HG03060 (cell line): Measurements from ENCODE around the gene GNAL.
"Not testable (repeated sequence)": the region's sequence is repeated elsewhere in the genome, so short reads cannot be mapped to it uniquely, and the experiment has no call there.

ENCODE experiments used
- ATAC-seq: cut with Tn5 transposase; IDR thresholded peaks from one replicate; pipeline ENCODE4 v1.9.1; 2021; ENCODE audit warnings: low read depth, moderate number of reproducible peaks; ENCODE audit not compliant: unreplicated experiment

The GNAL gene

GRCh38 chr18:11668441-11669169, 20.5 kb upstream of the GNAL start:
- ATAC-seq = no peak

- ATAC-seq = no peak
These were observed 19.7 kb upstream of the GNAL start for GRCh38 chr18:11669271-11669947.

GRCh38 chr18:11669948-11670275, 19.2 kb upstream of the GNAL start:
- no peak for ATAC-seq

- no peak for ATAC-seq
These were observed 17.9 kb upstream of the GNAL start for GRCh38 chr18:11671156-11671555.

- ATAC-seq = no peak
These were observed 16.9 kb upstream of the GNAL start for GRCh38 chr18:11672198-11672597.

- ATAC-seq = no peak
These were observed 16.1 kb upstream of the GNAL start for GRCh38 chr18:11672846-11673454.

- ATAC-seq = no peak
These were observed 15.5 kb upstream of the GNAL start for GRCh38 chr18:11673560-11673959.

GRCh38 chr18:11674119-11674518, 14.9 kb upstream of the GNAL start:
- ATAC-seq = no peak

GRCh38 chr18:11676386-11676785, 12.7 kb upstream of the GNAL start:
- no peak for ATAC-seq

GRCh38 chr18:11676867-11677266, 12.2 kb upstream of the GNAL start:
- no peak for ATAC-seq

- ATAC-seq = no peak
These were observed 10.9 kb upstream of the GNAL start for GRCh38 chr18:11678211-11678610.

- ATAC-seq = no peak
These were observed 853 bp downstream of the GNAL start for GRCh38 chr18:11689669-11690565.

GRCh38 chr18:11690660-11691059, 1.6 kb downstream of the GNAL start:
- ATAC-seq = not testable (repeated sequence)

- no peak for ATAC-seq
These were observed 6.7 kb downstream of the GNAL start for GRCh38 chr18:11695736-11696135.

- ATAC-seq = no peak
These were observed 7.4 kb downstream of the GNAL start for GRCh38 chr18:11696451-11696850.

GRCh38 chr18:11700876-11701275, 11.8 kb downstream of the GNAL start:
- no peak for ATAC-seq

- ATAC-seq = no peak
These were observed 21.5 kb downstream of the GNAL start for GRCh38 chr18:11710578-11710977.

GRCh38 chr18:11713756-11714155, 24.7 kb downstream of the GNAL start:
- no peak for ATAC-seq

- no peak for ATAC-seq
These were observed 25.3 kb downstream of the GNAL start for GRCh38 chr18:11714244-11714918.

GRCh38 chr18:11716767-11717315, 27.8 kb downstream of the GNAL start:
- not testable (repeated sequence) for ATAC-seq
